NT2/D1 (cell line): ENCODE data around the gene SPNS1.
A peak's percentile ranks its signal among the peaks of the same experiment; 100 is the strongest.

Experiments used
- DNase-seq: peaks from one replicate; pipeline ENCODE4 v3.0.0-alpha.2; 2011; ENCODE audit warnings: low read depth, low spot score
- H3K27me3 ChIP-seq: 2 replicates; pipeline ENCODE4 v1.6.0; 2011; ENCODE audit warnings: mild to moderate bottlenecking; ENCODE audit not compliant: insufficient read length, insufficient read depth
- H3K36me3 ChIP-seq: 2 replicates; pipeline ENCODE4 v1.6.1; 2011; ENCODE audit warnings: mild to moderate bottlenecking, low read length, mixed read lengths; ENCODE audit not compliant: insufficient read depth, insufficient read length
- H3K4me1 ChIP-seq: 2 replicates; pipeline ENCODE4 v1.5.1; 2011; ENCODE audit not compliant: insufficient read depth, insufficient read length
- H3K4me3 ChIP-seq: 2 replicates; pipeline ENCODE4 v1.5.1; 2011; ENCODE audit warnings: low read depth; ENCODE audit not compliant: insufficient read length
- H3K9ac ChIP-seq: 2 replicates; pipeline ENCODE4 v1.6.0; 2011; ENCODE audit warnings: low read depth; ENCODE audit not compliant: insufficient read length
- H3K9me3 ChIP-seq: 2 replicates; pipeline ENCODE4 v1.5.1; 2011; ENCODE audit warnings: mild to moderate bottlenecking, low read length; ENCODE audit not compliant: insufficient read depth
- SUZ12 ChIP-seq: IDR thresholded peaks from 2 replicates; pipeline ENCODE4 v1.6.1; 2011; ENCODE audit not compliant: insufficient read length, insufficient read depth; ENCODE audit errors: extremely low read depth
- YY1 ChIP-seq: IDR thresholded peaks from 2 replicates; pipeline ENCODE4 v1.6.1; 2011; ENCODE audit not compliant: insufficient read length, insufficient read depth
- ZNF274 ChIP-seq: IDR thresholded peaks from 2 replicates; pipeline ENCODE4 v1.6.1; 2011; ENCODE audit warnings: mild to moderate bottlenecking, low read depth, low read length

The SPNS1 gene

DNA sequence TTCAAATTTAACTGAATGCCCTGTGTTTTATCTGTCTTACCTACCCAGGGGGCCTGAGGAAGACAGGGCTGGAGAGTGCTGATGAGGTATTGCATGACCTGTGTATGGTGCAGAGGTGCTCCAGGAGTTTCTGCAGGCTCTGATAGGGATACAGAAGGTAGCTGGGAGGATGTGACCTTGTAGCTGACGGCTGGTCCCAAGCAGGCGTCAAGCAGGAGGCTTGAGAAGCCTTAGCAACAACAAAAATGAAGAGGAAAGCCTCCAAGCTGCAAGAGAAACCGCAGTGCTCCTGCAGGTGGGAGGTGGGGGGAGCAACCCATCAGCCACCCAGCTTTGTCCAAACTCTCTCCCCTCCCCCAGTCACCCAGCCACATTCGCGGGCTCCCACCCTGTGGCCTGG, 50.6 kb downstream of the SPNS1 start:
- no peak overlapping the region for H3K4me3 ChIP-seq
- H3K9ac ChIP-seq: peak overlapping the region; percentile 26

DNA sequence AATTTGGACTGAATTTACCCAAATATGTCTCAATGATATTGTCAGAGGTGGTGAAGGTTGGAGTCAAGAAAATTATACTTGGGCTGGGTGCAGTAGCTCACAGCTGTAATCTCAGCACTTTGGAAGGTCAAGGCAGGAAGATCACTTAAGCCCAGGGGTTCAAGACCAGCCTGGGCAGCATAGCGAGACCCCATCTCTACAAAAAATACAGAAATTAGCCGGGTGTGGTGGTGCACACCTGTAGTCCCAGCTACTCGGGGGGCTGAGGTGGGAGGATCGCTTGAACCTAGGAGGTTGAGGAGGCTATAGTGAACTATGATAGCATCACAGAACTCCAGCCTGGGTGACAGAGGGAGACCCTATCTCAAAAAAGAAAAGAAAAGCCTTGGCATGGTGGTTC, 51.2 kb downstream of the SPNS1 start:
- H3K9ac ChIP-seq: peak overlapping the region; percentile 26
- DNase-seq: no peak
- no peaks in the 10 kb centered on the region for H3K27me3 ChIP-seq
- TF ChIP-seq YY1 (no peak), ZNF274 (no peak), SUZ12 (no peak)
- H3K36me3 ChIP-seq: no peaks in the 10 kb centered on the region
- no peak overlapping the region for H3K4me3 ChIP-seq
- peaks cover 16% of the 10 kb centered on the region for H3K4me1 ChIP-seq
- H3K9me3 ChIP-seq: no peaks in the 10 kb centered on the region

More for the DNA sequence above, 50.6 kb downstream of the SPNS1 start:
- Histone ChIP-seq H3K9me3 (no peaks in the 10 kb centered on the region), H3K36me3 (no peaks in the 10 kb centered on the region), H3K4me1 (peaks cover 14% of the 10 kb centered on the region), H3K27me3 (no peaks in the 10 kb centered on the region)
- DNase-seq: no peak
- TF ChIP-seq SUZ12 (no peak), ZNF274 (no peak), YY1 (no peak)

DNA sequence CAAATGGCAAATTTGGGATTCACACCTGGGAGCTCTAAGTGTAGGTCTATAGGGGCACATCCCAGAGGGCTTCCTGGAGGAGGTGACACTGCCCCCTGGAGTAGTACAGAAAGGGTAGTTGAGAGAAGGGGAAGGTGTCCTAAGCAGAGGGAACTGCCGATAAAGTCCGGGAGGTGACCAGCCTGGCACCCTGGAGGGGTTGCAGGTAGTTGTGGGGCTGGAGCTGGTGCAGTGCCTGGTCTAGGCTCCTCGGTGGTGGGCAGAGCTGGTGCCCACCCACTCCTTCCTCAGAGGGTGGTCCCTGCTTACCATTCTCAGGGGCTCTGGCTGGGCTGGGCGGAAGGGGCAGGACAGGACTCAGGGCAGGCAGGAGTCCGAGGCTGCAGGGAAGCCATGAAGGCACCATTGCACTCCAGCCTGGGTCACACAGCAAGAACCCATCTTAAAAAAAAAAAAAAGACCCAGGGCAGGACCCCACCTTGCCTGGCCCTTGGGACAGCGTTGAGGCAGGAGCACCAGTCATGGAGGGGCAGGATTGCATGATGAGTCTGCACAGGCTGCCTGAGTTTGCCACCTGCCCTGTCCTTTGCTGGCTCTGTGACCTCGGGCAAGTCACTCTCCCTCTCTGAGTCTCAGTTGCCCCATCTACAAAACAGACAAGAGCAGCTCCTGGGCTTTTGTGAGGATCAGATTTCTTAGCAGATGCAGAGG, 54.0 kb downstream of the SPNS1 start:
- no peak for DNase-seq
- no peak for TF ChIP-seq YY1
- TF ChIP-seq SUZ12: no peak
- TF ChIP-seq ZNF274: no peak
- H3K4me1 ChIP-seq: peaks cover 16% of the 10 kb centered on the region

DNA sequence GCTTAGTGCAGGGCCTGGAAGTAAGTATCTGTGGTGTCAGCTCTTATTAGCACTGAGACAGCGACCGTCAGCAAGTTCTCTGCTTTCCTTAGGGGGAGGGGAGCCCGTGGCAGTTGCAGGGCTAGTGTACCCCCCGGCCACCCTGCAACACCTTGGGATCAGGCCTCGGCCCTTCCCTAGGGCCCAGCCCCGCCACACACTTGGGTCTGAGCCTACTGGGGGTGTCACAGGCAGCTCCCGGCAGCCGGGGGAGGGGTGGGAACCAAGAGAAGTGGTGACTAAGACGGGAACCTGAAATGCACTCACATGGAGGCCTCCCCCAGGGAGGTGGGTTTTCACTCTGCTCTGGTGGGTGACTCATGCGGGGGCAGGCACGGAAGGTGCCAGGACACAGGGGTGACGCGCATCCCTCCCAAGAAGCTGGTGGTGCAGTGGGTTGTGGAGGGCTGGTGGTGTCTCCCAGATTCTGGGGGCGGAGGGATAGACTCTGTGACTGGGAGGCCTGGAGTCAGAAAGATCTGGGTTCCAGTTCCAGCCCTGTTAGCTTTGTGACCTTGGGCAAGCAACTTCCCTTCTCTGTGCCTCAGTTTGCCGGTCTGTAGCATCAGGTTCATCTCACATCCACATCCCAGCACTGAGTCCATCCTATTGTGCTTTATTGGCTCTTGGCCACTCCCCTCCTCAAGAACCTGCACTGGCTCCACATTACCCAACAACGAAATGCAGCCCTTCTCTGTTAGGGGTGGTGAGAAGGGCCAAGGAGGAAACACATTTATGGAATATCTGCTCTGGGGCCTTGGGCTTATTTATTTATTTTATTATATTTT, 54.8 kb downstream of the SPNS1 start:
- Histone ChIP-seq H3K9ac (peak overlapping the region; percentile 46), H3K4me1 (peaks cover 16% of the 10 kb centered on the region), H3K36me3 (no peaks in the 10 kb centered on the region), H3K27me3 (no peaks in the 10 kb centered on the region), H3K4me3 (peak overlapping the region; percentile 3), H3K9me3 (no peaks in the 10 kb centered on the region)
- TF ChIP-seq ZNF274 (no peak), SUZ12 (no peak)
- DNase-seq: peak; percentile 56

More for the DNA sequence above, 54.0 kb downstream of the SPNS1 start:
- Histone ChIP-seq H3K4me3 (no peak overlapping the region), H3K9ac (peak overlapping the region; percentile 16), H3K9me3 (no peaks in the 10 kb centered on the region), H3K27me3 (no peaks in the 10 kb centered on the region), H3K36me3 (no peaks in the 10 kb centered on the region)

DNA sequence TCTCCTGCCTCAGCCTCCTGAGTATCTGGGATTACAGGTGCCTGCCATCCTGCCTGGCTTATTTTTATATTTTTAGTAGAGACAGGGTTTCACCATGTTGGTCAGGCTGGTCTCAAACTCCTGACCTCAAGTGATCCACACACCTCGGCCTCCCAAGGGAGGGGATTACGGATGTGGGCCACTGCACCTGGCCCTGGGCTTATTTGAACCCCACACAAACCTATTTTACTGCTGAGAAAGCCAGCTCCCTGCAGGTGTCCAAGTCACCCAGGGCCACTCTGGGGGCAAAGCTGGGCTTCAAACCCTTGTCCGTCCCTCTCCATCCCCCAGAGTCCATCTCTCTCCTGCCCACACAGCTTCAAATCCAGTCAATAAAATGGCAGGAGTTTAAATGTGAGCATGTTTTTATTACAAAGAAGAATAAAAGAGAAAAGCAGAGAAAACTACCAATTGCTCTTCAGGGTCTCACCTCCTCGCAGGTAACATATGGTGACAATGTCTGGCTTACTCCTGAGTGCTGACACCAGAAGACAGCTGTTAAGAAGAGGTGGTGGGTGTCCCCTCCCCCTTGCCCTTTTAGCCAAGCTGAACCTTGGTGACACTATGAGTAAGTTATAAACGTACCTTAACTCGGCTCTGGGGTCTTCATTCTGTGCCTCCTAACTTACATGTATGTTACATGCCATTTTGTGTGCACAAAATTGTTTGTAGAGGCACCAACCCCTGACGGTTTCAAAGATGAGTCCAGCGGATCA, 55.7 kb downstream of the SPNS1 start:
- Histone ChIP-seq H3K36me3 (no peaks in the 10 kb centered on the region), H3K9me3 (no peaks in the 10 kb centered on the region), H3K4me1 (peaks cover 13% of the 10 kb centered on the region), H3K9ac (no peak overlapping the region), H3K4me3 (no peak overlapping the region), H3K27me3 (no peaks in the 10 kb centered on the region)
- TF ChIP-seq SUZ12: no peak
- TF ChIP-seq YY1: no peak
- TF ChIP-seq ZNF274: no peak
- no peak for DNase-seq
